ENCODE measurements around the gene EMSY.
"Not testable (repeated sequence)": the region's sequence is repeated elsewhere in the genome, so short reads cannot be mapped to it uniquely, and the experiment has no call there.

Gene EMSY

GRCh38 chr11:76589964-76590950 lies 145.4 kb downstream of the EMSY start:
- Histone ChIP-seq H3K4me3 (ENCODE audit: low read depth in 1 of 5, low read length in 5 of 5) (no peak overlapping the region), H3K27me3 (ENCODE audit: control insufficient read depth in 5 of 5, insufficient read depth in 4 of 5, low read length in 5 of 5) (no peaks in the 10 kb centered on the region), H3K9me3 (ENCODE audit: control insufficient read depth in 5 of 5, low read length in 5 of 5) (no peaks in the 10 kb centered on the region), H3K4me1 (ENCODE audit: control insufficient read depth in 5 of 5, insufficient read depth in 5 of 5, low read length in 5 of 5) (peaks cover 1 to 24% (median 13%) of the 10 kb centered on the region in 5 donors), H3K27ac (ENCODE audit: low read depth, low read length) (no peak overlapping the region), H3K9ac (ENCODE audit: low read length in 5 of 5) (no peak overlapping the region), H3K36me3 (ENCODE audit: control insufficient read depth in 5 of 5, insufficient read depth in 5 of 5, low read length in 5 of 5) (no peaks in the 10 kb centered on the region)

- H3K9ac ChIP-seq (ENCODE audit: low read length in 5 of 5): no peak overlapping the region
- H3K27me3 ChIP-seq (ENCODE audit: control insufficient read depth in 5 of 5, insufficient read depth in 4 of 5, low read length in 5 of 5): no peaks in the 10 kb centered on the region
- peaks cover 1 to 24% (median 13%) of the 10 kb centered on the region in 5 donors for H3K4me1 ChIP-seq (ENCODE audit: control insufficient read depth in 5 of 5, insufficient read depth in 5 of 5, low read length in 5 of 5)
- H3K9me3 ChIP-seq (ENCODE audit: control insufficient read depth in 5 of 5, low read length in 5 of 5): no peaks in the 10 kb centered on the region
- no peak overlapping the region for H3K4me3 ChIP-seq (ENCODE audit: low read depth in 1 of 5, low read length in 5 of 5)
- no peaks in the 10 kb centered on the region for H3K36me3 ChIP-seq (ENCODE audit: control insufficient read depth in 5 of 5, insufficient read depth in 5 of 5, low read length in 5 of 5)
- H3K27ac ChIP-seq (ENCODE audit: low read depth, low read length): no peak overlapping the region
Measured at GRCh38 chr11:76591416-76591815, 146.6 kb downstream of the EMSY start.

GRCh38 chr11:76592025-76592914 lies 147.5 kb downstream of the EMSY start:
- H3K4me1 ChIP-seq (ENCODE audit: control insufficient read depth in 5 of 5, insufficient read depth in 5 of 5, low read length in 5 of 5): peaks cover 1 to 24% (median 13%) of the 10 kb centered on the region in 5 donors
- no peaks in the 10 kb centered on the region for H3K27me3 ChIP-seq (ENCODE audit: control insufficient read depth in 5 of 5, insufficient read depth in 4 of 5, low read length in 5 of 5)
- no peak overlapping the region for H3K4me3 ChIP-seq (ENCODE audit: low read depth in 1 of 5, low read length in 5 of 5)
- no peaks in the 10 kb centered on the region for H3K9me3 ChIP-seq (ENCODE audit: control insufficient read depth in 5 of 5, low read length in 5 of 5)
- H3K9ac ChIP-seq (ENCODE audit: low read length in 5 of 5): no peak overlapping the region
- H3K36me3 ChIP-seq (ENCODE audit: control insufficient read depth in 5 of 5, insufficient read depth in 5 of 5, low read length in 5 of 5): no peaks in the 10 kb centered on the region
- H3K27ac ChIP-seq (ENCODE audit: low read depth, low read length): no peak overlapping the region

- Histone ChIP-seq H3K4me3 (ENCODE audit: low read depth in 1 of 5, low read length in 5 of 5) (no peak overlapping the region), H3K9me3 (ENCODE audit: control insufficient read depth in 5 of 5, low read length in 5 of 5) (no peaks in the 10 kb centered on the region), H3K27me3 (ENCODE audit: control insufficient read depth in 5 of 5, insufficient read depth in 4 of 5, low read length in 5 of 5) (no peaks in the 10 kb centered on the region), H3K4me1 (ENCODE audit: control insufficient read depth in 5 of 5, insufficient read depth in 5 of 5, low read length in 5 of 5) (peaks cover 1 to 19% (median 13%) of the 10 kb centered on the region in 5 donors), H3K36me3 (ENCODE audit: control insufficient read depth in 5 of 5, insufficient read depth in 5 of 5, low read length in 5 of 5) (no peaks in the 10 kb centered on the region), H3K9ac (ENCODE audit: low read length in 5 of 5) (no peak overlapping the region), H3K27ac (ENCODE audit: low read depth, low read length) (no peak overlapping the region)
Measured at GRCh38 chr11:76592961-76593360, 148.1 kb downstream of the EMSY start.

GRCh38 chr11:76595091-76595490 lies 150.3 kb downstream of the EMSY start:
- H3K36me3 ChIP-seq (ENCODE audit: control insufficient read depth in 5 of 5, insufficient read depth in 5 of 5, low read length in 5 of 5); H3K9ac ChIP-seq (ENCODE audit: low read length in 5 of 5); H3K4me3 ChIP-seq (ENCODE audit: low read depth in 1 of 5, low read length in 5 of 5); H3K27me3 ChIP-seq (ENCODE audit: control insufficient read depth in 5 of 5, insufficient read depth in 4 of 5, low read length in 5 of 5); H3K9me3 ChIP-seq (ENCODE audit: control insufficient read depth in 5 of 5, low read length in 5 of 5); H3K27ac ChIP-seq (ENCODE audit: low read depth, low read length): not testable (repeated sequence)
- H3K4me1 ChIP-seq (ENCODE audit: control insufficient read depth in 5 of 5, insufficient read depth in 5 of 5, low read length in 5 of 5): peaks cover 0 to 11% (median 0%) of the 10 kb centered on the region in 5 donors

- Histone ChIP-seq H3K9ac (ENCODE audit: low read length in 5 of 5) (no peak overlapping the region), H3K9me3 (ENCODE audit: control insufficient read depth in 5 of 5, low read length in 5 of 5) (no peaks in the 10 kb centered on the region), H3K4me1 (ENCODE audit: control insufficient read depth in 5 of 5, insufficient read depth in 5 of 5, low read length in 5 of 5) (peaks cover 0 to 11% (median 2%) of the 10 kb centered on the region in 5 donors), H3K27ac (ENCODE audit: low read depth, low read length) (no peak overlapping the region), H3K27me3 (ENCODE audit: control insufficient read depth in 5 of 5, insufficient read depth in 4 of 5, low read length in 5 of 5) (peaks cover 0 to 3% (median 0%) of the 10 kb centered on the region in 5 donors), H3K36me3 (ENCODE audit: control insufficient read depth in 5 of 5, insufficient read depth in 5 of 5, low read length in 5 of 5) (no peaks in the 10 kb centered on the region), H3K4me3 (ENCODE audit: low read depth in 1 of 5, low read length in 5 of 5) (no peak overlapping the region)
Measured at GRCh38 chr11:76596652-76597051, 151.8 kb downstream of the EMSY start.

- Histone ChIP-seq H3K9me3 (ENCODE audit: control insufficient read depth in 5 of 5, low read length in 5 of 5) (no peaks in the 10 kb centered on the region), H3K4me3 (ENCODE audit: low read depth in 1 of 5, low read length in 5 of 5) (no peak overlapping the region), H3K27me3 (ENCODE audit: control insufficient read depth in 5 of 5, insufficient read depth in 4 of 5, low read length in 5 of 5) (peaks cover 0 to 3% (median 0%) of the 10 kb centered on the region in 5 donors), H3K36me3 (ENCODE audit: control insufficient read depth in 5 of 5, insufficient read depth in 5 of 5, low read length in 5 of 5) (no peaks in the 10 kb centered on the region), H3K9ac (ENCODE audit: low read length in 5 of 5) (no peak overlapping the region), H3K4me1 (ENCODE audit: control insufficient read depth in 5 of 5, insufficient read depth in 5 of 5, low read length in 5 of 5) (peaks cover 4 to 22% (median 7%) of the 10 kb centered on the region in 5 donors), H3K27ac (ENCODE audit: low read depth, low read length) (no peak overlapping the region)
Measured at GRCh38 chr11:76597533-76598425, 153.0 kb downstream of the EMSY start.

- no peak overlapping the region for H3K27ac ChIP-seq (ENCODE audit: low read depth, low read length)
- H3K36me3 ChIP-seq (ENCODE audit: control insufficient read depth in 5 of 5, insufficient read depth in 5 of 5, low read length in 5 of 5): no peaks in the 10 kb centered on the region
- H3K9ac ChIP-seq (ENCODE audit: low read length in 5 of 5): no peak overlapping the region
- no peaks in the 10 kb centered on the region for H3K9me3 ChIP-seq (ENCODE audit: control insufficient read depth in 5 of 5, low read length in 5 of 5)
- peaks cover 0 to 3% (median 0%) of the 10 kb centered on the region in 5 donors for H3K27me3 ChIP-seq (ENCODE audit: control insufficient read depth in 5 of 5, insufficient read depth in 4 of 5, low read length in 5 of 5)
- no peak overlapping the region for H3K4me3 ChIP-seq (ENCODE audit: low read depth in 1 of 5, low read length in 5 of 5)
- peaks cover 9 to 29% (median 14%) of the 10 kb centered on the region in 5 donors for H3K4me1 ChIP-seq (ENCODE audit: control insufficient read depth in 5 of 5, insufficient read depth in 5 of 5, low read length in 5 of 5)
Measured at GRCh38 chr11:76598426-76598839, 153.6 kb downstream of the EMSY start.

Measured in subcutaneous abdominal adipose tissue (tissue), 5 donors.